WTC11 (cell line): Measurements from ENCODE around the gene ZNF827.

ENCODE experiments used
- CTCF ChIP-seq: fragments of 200-600 bp; IDR thresholded peaks from 2 replicates; pipeline ENCODE4 v1.8.0; 2022; ENCODE audit warnings: antibody characterized with exemption
- FOXP1 ChIP-seq: sonication (generic); formaldehyde crosslinking; IDR thresholded peaks from 2 replicates; pipeline ENCODE4 v1.8.0; 2022; ENCODE audit warnings: missing genetic modification reagents, mild to moderate bottlenecking, moderate library complexity, borderline replicate concordance
- PRRX2 ChIP-seq: fragments of 250-450 bp; sonication (Bioruptor Pico); IDR thresholded peaks from 2 replicates; pipeline ENCODE4 v1.8.0; 2021; ENCODE audit warnings: mild to moderate bottlenecking

GRCh38 chr4:145847764-145848163, 90.9 kb downstream of the ZNF827 start:
- TF ChIP-seq CTCF (no peak), FOXP1 (CRISPR knock-in tag) (no peak), PRRX2 (CRISPR knock-in tag) (no peak)
